NCI-H146 treated with DMSO at 0.1 percent for 48 hours (cell line): ENCODE results near the gene LACTBL1.

Experiments
- DNase-seq: peaks from one replicate; lab custom pipeline; 2025; ENCODE audit not compliant: unreplicated experiment; lab: John Stamatoyannopoulos, UW

Gene LACTBL1

GRCh38 chr1:22976461-22977243 lies 4.0 kb upstream of the LACTBL1 start:
- peak; percentile 59 for DNase-seq

GRCh38 chr1:22976127-22976460 lies 3.4 kb upstream of the LACTBL1 start:
- no peak for DNase-seq

- no peak for DNase-seq
Measured at GRCh38 chr1:22975694-22976093, 3.0 kb upstream of the LACTBL1 start.

- DNase-seq, result peak; percentile 31
Measured at GRCh38 chr1:22971611-22972405, 858 bp downstream of the LACTBL1 start.

GRCh38 chr1:22971161-22971560 lies 1.5 kb downstream of the LACTBL1 start:
- no peak for DNase-seq

- no peak for DNase-seq
Measured at GRCh38 chr1:22970096-22970495, 2.6 kb downstream of the LACTBL1 start.

GRCh38 chr1:22969304-22969709 lies 3.4 kb downstream of the LACTBL1 start:
- DNase-seq, result peak; percentile 70

- DNase-seq, result no peak
Measured at GRCh38 chr1:22967833-22968232, 4.8 kb downstream of the LACTBL1 start.

GRCh38 chr1:22966309-22966708 lies 6.4 kb downstream of the LACTBL1 start:
- DNase-seq, result no peak

GRCh38 chr1:22963044-22963677 lies 9.5 kb downstream of the LACTBL1 start:
- DNase-seq, result no peak

GRCh38 chr1:22962558-22962957 lies 10.1 kb downstream of the LACTBL1 start:
- no peak for DNase-seq

- DNase-seq, result no peak
Measured at GRCh38 chr1:22959545-22960360, 12.9 kb downstream of the LACTBL1 start.

- no peak for DNase-seq
Measured at GRCh38 chr1:22958556-22958955, 14.1 kb downstream of the LACTBL1 start.

GRCh38 chr1:22957066-22957465 lies 15.6 kb downstream of the LACTBL1 start:
- DNase-seq, result no peak

GRCh38 chr1:22955146-22955545 lies 17.5 kb downstream of the LACTBL1 start:
- DNase-seq, result no peak

- DNase-seq, result no peak
Measured at GRCh38 chr1:22953740-22954141, 18.9 kb downstream of the LACTBL1 start.

GRCh38 chr1:22953057-22953739 lies 19.5 kb downstream of the LACTBL1 start:
- no peak for DNase-seq

GRCh38 chr1:22952694-22953056 lies 20.0 kb downstream of the LACTBL1 start:
- no peak for DNase-seq

GRCh38 chr1:22951796-22952195 lies 20.9 kb downstream of the LACTBL1 start:
- no peak for DNase-seq

GRCh38 chr1:22949822-22950331 lies 22.8 kb downstream of the LACTBL1 start:
- no peak for DNase-seq
